ENCODE measurements around the gene MAP2. TPM values are rescaled to one million over a fixed set of nuclear protein-coding genes. Genes with fewer than 3 reads are reported as not detected.

Gene MAP2
- total RNA-seq, 1 experiment from 2014 or later = 71.1 TPM

DNA sequence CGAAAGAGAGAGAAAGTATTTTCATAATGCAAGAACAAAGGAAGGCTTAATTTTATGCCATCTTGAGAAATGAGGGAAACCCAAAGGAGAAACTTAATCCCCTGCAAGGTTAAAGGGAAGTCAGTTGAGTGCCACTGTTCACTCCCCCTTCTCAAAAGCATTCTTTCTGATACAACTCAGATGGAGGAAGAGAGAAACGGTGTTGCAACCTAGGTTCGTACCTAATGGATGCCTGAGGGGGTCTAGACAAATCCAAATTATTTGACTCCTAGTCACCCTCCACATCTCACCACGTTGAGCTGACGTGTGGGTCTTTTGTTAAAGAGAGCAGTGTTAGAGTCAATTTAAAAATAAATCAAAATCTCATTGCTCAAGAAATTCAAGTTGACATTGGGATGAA lies 295.2 kb downstream of the MAP2 start:
- ChIA-PET CTCF (no interaction called here), POLR2A (ENCODE audit: unreplicated experiment) (no interaction called here)
- no peaks in the 10 kb centered on the region for H3K9me2 ChIP-seq (ENCODE audit: insufficient read depth)
- H3K79me2 ChIP-seq (ENCODE audit: low read depth) = no peaks in the 10 kb centered on the region
- H3K27ac ChIP-seq = no peak overlapping the region
- no peak overlapping the region for H2AFZ ChIP-seq
- intact Hi-C loops (cut with micrococcal nuclease; ENCODE audit: unreplicated experiment) = no loop called here
- H3K4me3 ChIP-seq = no peak overlapping the region
- no peak overlapping the region for H3K4me2 ChIP-seq
- H3K36me3 ChIP-seq (ENCODE audit: low read depth) = no peaks in the 10 kb centered on the region
- TF ChIP-seq, protein P1, sequence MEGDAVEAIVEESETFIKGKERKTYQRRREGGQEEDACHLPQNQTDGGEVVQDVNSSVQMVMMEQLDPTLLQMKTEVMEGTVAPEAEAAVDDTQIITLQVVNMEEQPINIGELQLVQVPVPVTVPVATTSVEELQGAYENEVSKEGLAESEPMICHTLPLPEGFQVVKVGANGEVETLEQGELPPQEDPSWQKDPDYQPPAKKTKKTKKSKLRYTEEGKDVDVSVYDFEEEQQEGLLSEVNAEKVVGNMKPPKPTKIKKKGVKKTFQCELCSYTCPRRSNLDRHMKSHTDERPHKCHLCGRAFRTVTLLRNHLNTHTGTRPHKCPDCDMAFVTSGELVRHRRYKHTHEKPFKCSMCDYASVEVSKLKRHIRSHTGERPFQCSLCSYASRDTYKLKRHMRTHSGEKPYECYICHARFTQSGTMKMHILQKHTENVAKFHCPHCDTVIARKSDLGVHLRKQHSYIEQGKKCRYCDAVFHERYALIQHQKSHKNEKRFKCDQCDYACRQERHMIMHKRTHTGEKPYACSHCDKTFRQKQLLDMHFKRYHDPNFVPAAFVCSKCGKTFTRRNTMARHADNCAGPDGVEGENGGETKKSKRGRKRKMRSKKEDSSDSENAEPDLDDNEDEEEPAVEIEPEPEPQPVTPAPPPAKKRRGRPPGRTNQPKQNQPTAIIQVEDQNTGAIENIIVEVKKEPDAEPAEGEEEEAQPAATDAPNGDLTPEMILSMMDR (conservative IDR thresholded peaks at IDR 0.05) = no peak
- TF ChIP-seq EZH2 (IDR thresholded peaks at IDR 0.05; ENCODE audit: low read depth) = no peak
- H4K20me1 ChIP-seq (ENCODE audit: insufficient read depth) = no peaks in the 10 kb centered on the region
- no peaks in the 10 kb centered on the region for H3K27me3 ChIP-seq (ENCODE audit: insufficient read depth, low read depth)
- no peak for DNase-seq
- no peaks in the 10 kb centered on the region for H3K9me3 ChIP-seq (ENCODE audit: insufficient read depth, low read depth)
- no peaks in the 10 kb centered on the region for H3F3A ChIP-seq (ENCODE audit: insufficient read depth, low read depth)
- no peaks in the 10 kb centered on the region for H3K4me1 ChIP-seq (replicated peaks; ENCODE audit: insufficient read depth)
- no TSS peak for BruUV-seq (replicated peaks)

DNA sequence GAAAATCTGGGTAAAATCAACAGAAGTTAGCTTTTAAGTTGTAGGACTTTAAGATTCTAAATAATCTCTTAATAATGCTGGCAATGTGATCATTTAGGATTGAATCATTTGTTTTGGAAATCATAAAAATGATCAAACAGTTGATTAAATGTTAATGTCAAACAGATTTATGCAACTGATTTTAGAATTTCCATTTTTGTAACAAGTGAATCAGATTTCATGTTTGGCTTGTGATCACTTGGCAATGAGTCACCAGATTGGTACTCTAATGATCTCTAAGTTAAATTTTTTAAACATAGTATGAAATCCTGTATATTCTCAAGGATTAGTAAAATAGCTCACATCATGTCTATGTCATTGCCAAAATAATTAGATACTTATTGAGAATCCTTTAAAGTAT lies 297.6 kb downstream of the MAP2 start:
- POLR2A ChIA-PET (ENCODE audit: unreplicated experiment) = no interaction called here
- Histone ChIP-seq H2AFZ (no peak overlapping the region), H3K9me2 (ENCODE audit: insufficient read depth) (no peaks in the 10 kb centered on the region), H3K27me3 (ENCODE audit: insufficient read depth, low read depth) (no peaks in the 10 kb centered on the region), H3K4me2 (no peak overlapping the region), H3K79me2 (ENCODE audit: low read depth) (no peaks in the 10 kb centered on the region), H3F3A (ENCODE audit: insufficient read depth, low read depth) (no peaks in the 10 kb centered on the region), H3K9me3 (ENCODE audit: insufficient read depth, low read depth) (no peaks in the 10 kb centered on the region), H3K27ac (no peak overlapping the region), H3K36me3 (ENCODE audit: low read depth) (no peaks in the 10 kb centered on the region), H3K4me3 (no peak overlapping the region), H3K4me1 (replicated peaks; ENCODE audit: insufficient read depth) (no peaks in the 10 kb centered on the region), H4K20me1 (ENCODE audit: insufficient read depth) (no peaks in the 10 kb centered on the region)
- DNase-seq = no peak
- BruUV-seq (replicated peaks) = no TSS peak
- CTCF ChIA-PET = no interaction called here
- no peak for TF ChIP-seq EZH2 (IDR thresholded peaks at IDR 0.05; ENCODE audit: low read depth)
- TF ChIP-seq, protein P1 (conservative IDR thresholded peaks at IDR 0.05) = no peak
- intact Hi-C loops (cut with micrococcal nuclease; ENCODE audit: unreplicated experiment) = no loop called here

DNA sequence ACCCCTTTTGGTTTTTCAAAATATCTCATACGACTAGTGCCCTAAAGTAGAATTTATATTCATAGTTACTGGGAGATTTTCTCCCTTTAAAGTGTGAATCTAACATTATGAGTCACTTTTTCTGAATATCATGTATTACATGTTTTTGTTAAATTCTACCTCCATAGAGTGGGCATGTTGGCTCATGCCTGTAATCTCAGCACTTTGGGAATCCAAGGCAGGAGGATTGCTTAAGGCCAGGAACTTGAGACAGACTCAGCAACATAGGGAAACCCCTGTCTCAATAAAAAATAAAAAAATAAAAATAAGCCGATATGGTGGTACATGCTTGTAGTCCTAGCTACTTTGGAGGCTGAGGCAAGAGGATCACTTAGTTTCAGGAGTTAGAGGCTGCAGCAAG lies 302.5 kb downstream of the MAP2 start:
- Histone ChIP-seq H3K9me2 (ENCODE audit: insufficient read depth) (no peaks in the 10 kb centered on the region), H3K4me3 (no peak overlapping the region), H3K27me3 (ENCODE audit: insufficient read depth, low read depth) (no peaks in the 10 kb centered on the region), H4K20me1 (ENCODE audit: insufficient read depth) (no peaks in the 10 kb centered on the region), H3K36me3 (ENCODE audit: low read depth) (no peaks in the 10 kb centered on the region), H3K4me1 (replicated peaks; ENCODE audit: insufficient read depth) (no peaks in the 10 kb centered on the region), H3F3A (ENCODE audit: insufficient read depth, low read depth) (no peaks in the 10 kb centered on the region), H3K4me2 (no peak overlapping the region), H3K27ac (no peak overlapping the region), H3K79me2 (ENCODE audit: low read depth) (no peaks in the 10 kb centered on the region), H3K9me3 (ENCODE audit: insufficient read depth, low read depth) (no peaks in the 10 kb centered on the region; the same call in 1 of the 2 replicates), H2AFZ (no peak overlapping the region)
- DNase-seq = no peak
- no TSS peak for BruUV-seq (replicated peaks)
- POLR2A ChIA-PET (ENCODE audit: unreplicated experiment) = no interaction called here
- intact Hi-C loops (cut with micrococcal nuclease; ENCODE audit: unreplicated experiment) = no loop called here
- no peak for TF ChIP-seq EZH2 (IDR thresholded peaks at IDR 0.05; ENCODE audit: low read depth)
- TF ChIP-seq, protein P1 (conservative IDR thresholded peaks at IDR 0.05) = no peak
- CTCF ChIA-PET = no interaction called here

Data from PC-9 (cell line).